PC-3 (cell line): ENCODE measurements around the gene ASB2.

Experiments
- EZH2 ChIP-seq: fragments of 300-600 bp; sonication (generic); IDR thresholded peaks from one replicate; pipeline ENCODE4 v1.6.1; 2017; ENCODE audit warnings: antibody characterized with exemption, mild to moderate bottlenecking, low read length; ENCODE audit not compliant: unreplicated experiment
- EZH2phosphoT487 ChIP-seq: fragments of 300-600 bp; sonication (generic); IDR thresholded peaks from 2 replicates; pipeline ENCODE4 v1.6.1; 2018; ENCODE audit warnings: mild to moderate bottlenecking, antibody characterized with exemption, low read length, borderline replicate concordance

GRCh38 chr14:93943052-93943451, 33.3 kb downstream of the ASB2 start:
- no peak for TF ChIP-seq EZH2phosphoT487
- TF ChIP-seq EZH2 = no peak
